ENCODE data around the gene LCE1C.

DNA sequence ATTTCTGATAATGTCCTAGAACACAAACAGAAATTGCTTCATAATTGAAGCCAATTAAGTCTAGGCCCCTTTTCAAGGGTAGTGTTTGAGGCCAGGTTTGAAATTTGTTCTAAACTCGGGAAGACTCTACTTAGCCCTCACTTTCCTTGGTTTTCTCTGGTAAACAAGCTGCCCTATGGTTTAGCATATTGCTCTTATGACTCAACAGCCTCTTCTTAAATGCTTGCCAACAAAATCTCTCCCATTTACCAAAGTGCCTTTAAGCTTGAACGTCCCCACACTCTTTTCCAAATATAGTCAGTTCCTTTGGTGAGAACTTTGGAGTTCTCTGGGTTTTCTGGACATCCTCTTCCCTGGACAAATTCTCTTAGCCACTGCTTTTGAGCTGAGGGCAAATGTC, 30.4 kb upstream of the LCE1C start:
- TF ChIP-seq, protein P1, sequence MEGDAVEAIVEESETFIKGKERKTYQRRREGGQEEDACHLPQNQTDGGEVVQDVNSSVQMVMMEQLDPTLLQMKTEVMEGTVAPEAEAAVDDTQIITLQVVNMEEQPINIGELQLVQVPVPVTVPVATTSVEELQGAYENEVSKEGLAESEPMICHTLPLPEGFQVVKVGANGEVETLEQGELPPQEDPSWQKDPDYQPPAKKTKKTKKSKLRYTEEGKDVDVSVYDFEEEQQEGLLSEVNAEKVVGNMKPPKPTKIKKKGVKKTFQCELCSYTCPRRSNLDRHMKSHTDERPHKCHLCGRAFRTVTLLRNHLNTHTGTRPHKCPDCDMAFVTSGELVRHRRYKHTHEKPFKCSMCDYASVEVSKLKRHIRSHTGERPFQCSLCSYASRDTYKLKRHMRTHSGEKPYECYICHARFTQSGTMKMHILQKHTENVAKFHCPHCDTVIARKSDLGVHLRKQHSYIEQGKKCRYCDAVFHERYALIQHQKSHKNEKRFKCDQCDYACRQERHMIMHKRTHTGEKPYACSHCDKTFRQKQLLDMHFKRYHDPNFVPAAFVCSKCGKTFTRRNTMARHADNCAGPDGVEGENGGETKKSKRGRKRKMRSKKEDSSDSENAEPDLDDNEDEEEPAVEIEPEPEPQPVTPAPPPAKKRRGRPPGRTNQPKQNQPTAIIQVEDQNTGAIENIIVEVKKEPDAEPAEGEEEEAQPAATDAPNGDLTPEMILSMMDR (IDR thresholded peaks at IDR 0.05; ENCODE audit: extremely low read depth in 1 of 2, insufficient read depth in 1 of 2, low read depth in 1 of 2, low read length in 2 of 2), result no peak
- no peak for TF ChIP-seq JUN (IDR thresholded peaks at IDR 0.05; ENCODE audit: borderline replicate concordance, insufficient read depth, insufficient read length, low read depth)
- TF ChIP-seq, protein P2, sequence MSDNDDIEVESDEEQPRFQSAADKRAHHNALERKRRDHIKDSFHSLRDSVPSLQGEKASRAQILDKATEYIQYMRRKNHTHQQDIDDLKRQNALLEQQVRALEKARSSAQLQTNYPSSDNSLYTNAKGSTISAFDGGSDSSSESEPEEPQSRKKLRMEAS (IDR thresholded peaks at IDR 0.05; ENCODE audit: insufficient read depth, insufficient read length), result no peak
- no peak for TF ChIP-seq POLR2AphosphoS5 (IDR thresholded peaks at IDR 0.05; ENCODE audit: insufficient read depth, low read depth, low read length)

All from endothelial cell of umbilical vein (primary cell).